Fibroblast of lung (primary cell): ENCODE measurements around the gene LGALS7B. TPM values are rescaled to one million over a fixed set of nuclear protein-coding genes. Genes with fewer than 3 reads are reported as not detected.
"Not testable (repeated sequence)": the region's sequence is repeated elsewhere in the genome, so short reads cannot be mapped to it uniquely, and the experiment has no call there.

Experiments
- DNase-seq, 2 donors: peaks; one replicate each; pipeline versions ENCODE4 v3.0.0 to v3.0.0-alpha.2; 2010; ENCODE audit warnings: low read depth in 2 of 2
- H2AFZ ChIP-seq: 2 replicates; pipeline ENCODE4 v1.5.1; 2012; ENCODE audit warnings: low read length, control low read depth, inconsistent platforms
- H3K27ac ChIP-seq: 2 replicates; pipeline ENCODE4 v1.5.1; 2011; ENCODE audit warnings: low read length, control low read depth; ENCODE audit not compliant: insufficient read depth
- H3K27me3 ChIP-seq: 2 replicates; pipeline ENCODE4 v1.5.1; 2011; ENCODE audit warnings: mild to moderate bottlenecking, low read length; ENCODE audit not compliant: control insufficient read depth, insufficient read depth
- H3K36me3 ChIP-seq: 2 replicates; pipeline ENCODE4 v1.5.1; 2011; ENCODE audit warnings: low read length; ENCODE audit not compliant: control insufficient read depth, insufficient read depth
- H3K4me1 ChIP-seq: 2 replicates; pipeline ENCODE4 v1.5.1; 2011; ENCODE audit warnings: low read length; ENCODE audit not compliant: control insufficient read depth, insufficient read depth; ENCODE audit errors: extremely low read depth
- H3K4me2 ChIP-seq: 2 replicates; pipeline ENCODE4 v1.5.1; 2011; ENCODE audit warnings: low read length, control low read depth; ENCODE audit not compliant: insufficient read depth; ENCODE audit errors: extremely low read depth
- H3K4me3 ChIP-seq, 4 experiments: fragments of 200-600 bp in 1 of 4; sonication (generic) in 1 of 4; replicated peaks in 1 of 4; 2 replicates each; pipeline ENCODE4 v1.5.1; 2011 to 2016; ENCODE audit warnings: low read length in 4 of 4, low read depth in 3 of 4, mild to moderate bottlenecking in 3 of 4, control low read depth in 2 of 4, inconsistent platforms in 1 of 4, mixed read lengths in 1 of 4; ENCODE audit not compliant: insufficient read depth in 1 of 4; ENCODE audit errors: control extremely low read depth in 1 of 4
- H3K79me2 ChIP-seq: 2 replicates; pipeline ENCODE4 v1.5.1; 2012; ENCODE audit warnings: mild to moderate bottlenecking, low read length, inconsistent platforms; ENCODE audit not compliant: control insufficient read depth, insufficient read depth
- H3K9ac ChIP-seq: 2 replicates; pipeline ENCODE4 v1.5.1; 2011; ENCODE audit warnings: mild to moderate bottlenecking, low read length, control low read depth; ENCODE audit not compliant: insufficient read depth
- H3K9me3 ChIP-seq: 2 replicates; pipeline ENCODE4 v1.5.1; 2012; ENCODE audit warnings: low read depth, low read length; ENCODE audit not compliant: control insufficient read depth, insufficient read depth
- H4K20me1 ChIP-seq: 2 replicates; pipeline ENCODE4 v1.5.1; 2011; ENCODE audit warnings: low read length; ENCODE audit not compliant: control insufficient read depth, insufficient read depth; ENCODE audit errors: extremely low read depth
- EZH2 ChIP-seq: IDR thresholded peaks from 2 replicates; pipeline ENCODE4 v1.5.1; 2012; ENCODE audit warnings: low read length, control low read depth, mild to moderate bottlenecking; ENCODE audit errors: missing control alignments
- polyA plus RNA-seq, 2 donors: library from polyadenylated mRNA; depleted of rRNA in 1 of 2; stranded (reverse) in 1 of 2; unstranded in 1 of 2; fragments of >200 nt; gene quantifications; 2 replicates each; pipeline ENCODE4 v1.2.1, GENCODE V29; 2011 to 2012; ENCODE audit warnings: missing spikeins in 1 of 2
- total RNA-seq: library from RNA; depleted of rRNA; stranded (reverse); fragments of >200 nt; gene quantifications from 2 replicates; pipeline ENCODE4 v1.2.1, GENCODE V29; 2014
- TF ChIP-seq, protein P1 (sequence below), 2 donors: IDR thresholded peaks in 1 of 2; conservative IDR thresholded peaks in 1 of 2; 1 replicate in 1 of 2; 2 replicates in 1 of 2; pipeline ENCODE4 v1.5.1; 2011 to 2012; ENCODE audit warnings: low read length in 2 of 2, control low read depth in 1 of 2, inconsistent platforms in 1 of 2, low read depth in 1 of 2, mild to moderate bottlenecking in 1 of 2

Gene LGALS7B
- total and polyA plus RNA-seq, 2 donors (not counting 1 experiment from before 2014, with no cell fraction given) = 0.28 TPM; not detected in 1

- H4K20me1 ChIP-seq = no peaks in the 10 kb centered on the region
- no peak for DNase-seq
- H3K36me3 ChIP-seq = no peaks in the 10 kb centered on the region
- no peaks in the 10 kb centered on the region for H3K79me2 ChIP-seq
- H3K27me3 ChIP-seq = no peaks in the 10 kb centered on the region
- H3K9me3 ChIP-seq = no peaks in the 10 kb centered on the region
- no peak overlapping the region for H3K9ac ChIP-seq
- TF ChIP-seq EZH2 = no peak
- TF ChIP-seq, protein P1, sequence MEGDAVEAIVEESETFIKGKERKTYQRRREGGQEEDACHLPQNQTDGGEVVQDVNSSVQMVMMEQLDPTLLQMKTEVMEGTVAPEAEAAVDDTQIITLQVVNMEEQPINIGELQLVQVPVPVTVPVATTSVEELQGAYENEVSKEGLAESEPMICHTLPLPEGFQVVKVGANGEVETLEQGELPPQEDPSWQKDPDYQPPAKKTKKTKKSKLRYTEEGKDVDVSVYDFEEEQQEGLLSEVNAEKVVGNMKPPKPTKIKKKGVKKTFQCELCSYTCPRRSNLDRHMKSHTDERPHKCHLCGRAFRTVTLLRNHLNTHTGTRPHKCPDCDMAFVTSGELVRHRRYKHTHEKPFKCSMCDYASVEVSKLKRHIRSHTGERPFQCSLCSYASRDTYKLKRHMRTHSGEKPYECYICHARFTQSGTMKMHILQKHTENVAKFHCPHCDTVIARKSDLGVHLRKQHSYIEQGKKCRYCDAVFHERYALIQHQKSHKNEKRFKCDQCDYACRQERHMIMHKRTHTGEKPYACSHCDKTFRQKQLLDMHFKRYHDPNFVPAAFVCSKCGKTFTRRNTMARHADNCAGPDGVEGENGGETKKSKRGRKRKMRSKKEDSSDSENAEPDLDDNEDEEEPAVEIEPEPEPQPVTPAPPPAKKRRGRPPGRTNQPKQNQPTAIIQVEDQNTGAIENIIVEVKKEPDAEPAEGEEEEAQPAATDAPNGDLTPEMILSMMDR (conservative IDR thresholded peaks at IDR 0.05 in 1 of 2, IDR thresholded peaks at IDR 0.05 in 1 of 2; ENCODE audit: low read depth in 1 of 2, low read length in 2 of 2) = no peak
- H3K4me3 ChIP-seq = no peak overlapping the region
- H3K4me1 ChIP-seq = no peaks in the 10 kb centered on the region
- no peak overlapping the region for H3K4me2 ChIP-seq
- no peak overlapping the region for H3K27ac ChIP-seq
- H2AFZ ChIP-seq = no peak overlapping the region
These were observed 29.4 kb upstream of the LGALS7B start for GRCh38 chr19:38759590-38760003.

DNA sequence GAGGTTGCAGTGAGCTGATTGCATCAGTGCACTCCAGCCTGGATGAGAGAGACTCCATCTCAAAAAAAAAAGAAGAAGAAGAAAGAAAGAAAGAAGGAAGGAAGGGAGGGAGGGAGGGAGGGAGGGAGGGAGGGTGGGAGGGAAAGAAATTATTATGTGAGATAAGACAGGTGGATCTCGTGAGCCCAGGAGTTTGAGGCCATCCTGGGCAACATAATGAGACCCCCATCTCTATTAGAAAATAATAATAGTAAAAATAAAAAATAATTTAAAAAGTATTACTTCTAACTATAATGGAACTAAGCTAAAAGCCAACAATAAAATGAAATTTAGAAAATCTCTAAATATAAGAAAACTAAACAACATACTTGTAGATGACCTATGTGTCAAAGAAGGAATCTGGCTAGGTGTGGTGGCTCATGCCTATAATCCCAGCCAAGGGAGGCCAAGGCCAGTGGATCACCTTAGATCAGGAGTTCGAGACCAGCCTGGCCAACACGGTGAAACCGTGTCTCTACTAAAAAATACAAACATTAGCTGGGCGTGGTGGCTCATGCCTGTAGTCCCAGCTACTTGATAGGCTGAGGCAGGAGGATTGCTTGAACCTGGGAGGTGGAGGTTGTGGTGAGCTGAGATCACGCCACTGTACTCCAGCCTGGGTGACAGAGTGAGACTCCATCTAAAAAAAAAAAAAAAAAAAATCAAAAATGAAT lies 28.0 kb upstream of the LGALS7B start:
- H3K79me2 ChIP-seq, H3K27ac ChIP-seq, DNase-seq, H3K27me3 ChIP-seq, H3K4me3 ChIP-seq, H2AFZ ChIP-seq, H4K20me1 ChIP-seq, H3K9ac ChIP-seq, H3K9me3 ChIP-seq, H3K4me2 ChIP-seq, H3K4me1 ChIP-seq, H3K36me3 ChIP-seq: not testable (repeated sequence)

DNA sequence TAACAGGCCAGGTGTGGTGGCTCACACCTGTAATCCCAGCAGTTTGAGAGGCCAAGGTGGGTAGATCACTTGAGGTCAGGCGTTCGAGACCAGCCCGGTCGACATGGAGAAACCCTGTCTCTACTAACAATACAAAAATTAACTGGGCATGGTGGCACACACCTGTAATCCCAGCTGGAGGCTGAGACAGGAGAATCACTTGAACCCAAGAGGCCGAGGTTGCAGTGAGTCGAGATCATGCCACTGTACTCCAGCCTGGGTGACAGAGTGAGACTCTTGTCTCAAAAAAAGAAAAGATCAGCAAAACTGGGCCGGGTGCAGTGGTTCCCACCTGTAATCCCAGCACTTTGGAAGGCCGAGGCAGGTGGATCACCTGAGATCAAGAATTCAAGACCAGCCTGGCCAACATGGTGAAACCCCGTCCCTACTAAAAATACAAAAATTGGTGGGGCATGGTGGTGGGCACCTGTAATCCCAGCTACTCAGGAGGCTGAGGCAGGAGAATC lies 27.1 kb upstream of the LGALS7B start:
- H3K27me3 ChIP-seq, H4K20me1 ChIP-seq, H3K4me3 ChIP-seq, H3K79me2 ChIP-seq, H3K4me2 ChIP-seq, H3K4me1 ChIP-seq, H2AFZ ChIP-seq, H3K9me3 ChIP-seq, H3K27ac ChIP-seq, H3K9ac ChIP-seq, H3K36me3 ChIP-seq, DNase-seq: not testable (repeated sequence)

DNA sequence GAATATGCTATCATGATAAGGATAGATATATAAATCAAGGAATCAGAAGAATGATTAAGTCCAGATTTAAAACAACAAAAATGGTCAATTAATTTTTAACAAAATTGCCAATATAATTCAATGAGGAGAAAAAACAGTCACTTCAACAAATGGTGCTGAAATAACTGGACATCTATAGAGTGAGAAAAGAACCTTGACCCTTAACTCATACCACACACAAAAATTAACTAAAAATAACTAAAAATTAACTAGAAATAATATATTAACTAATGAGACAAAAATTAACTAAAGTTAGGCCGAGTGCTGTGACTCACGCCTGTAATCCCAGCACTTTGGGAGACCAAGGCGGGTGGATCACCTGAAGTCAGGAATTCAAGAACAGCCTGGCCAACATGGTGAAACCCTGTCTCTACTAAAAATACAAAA lies 25.2 kb upstream of the LGALS7B start:
- H3K79me2 ChIP-seq = no peaks in the 10 kb centered on the region
- H3K4me3 ChIP-seq = no peak overlapping the region
- TF ChIP-seq, protein P1 (conservative IDR thresholded peaks at IDR 0.05 in 1 of 2, IDR thresholded peaks at IDR 0.05 in 1 of 2; ENCODE audit: low read depth in 1 of 2, low read length in 2 of 2) = no peak
- no peak for TF ChIP-seq EZH2

More for the DNA sequence above, 25.2 kb upstream of the LGALS7B start:
- Histone ChIP-seq H3K9me3 (no peaks in the 10 kb centered on the region), H3K27me3 (no peaks in the 10 kb centered on the region), H3K9ac (no peak overlapping the region), H4K20me1 (no peaks in the 10 kb centered on the region), H3K27ac (no peak overlapping the region), H3K36me3 (no peaks in the 10 kb centered on the region), H3K4me2 (no peak overlapping the region), H3K4me1 (no peaks in the 10 kb centered on the region), H2AFZ (no peak overlapping the region)
- DNase-seq = no peak
